Natural killer cell (primary cell): ENCODE measurements around the gene TBATA. TPM values are rescaled to one million over a fixed set of nuclear protein-coding genes. Genes with fewer than 3 reads are reported as not detected.

Experiments
- ATAC-seq, 3 donors: fragments of 150-1000 bp in 2 of 3; fragments of 200-7000 bp in 1 of 3; cut with Tn5 transposase; 1 replicate in 1 of 3; 2 replicates in 2 of 3; pipeline ENCODE4 v1.10.0; 2021; ENCODE audit warnings: mild to moderate bottlenecking in 2 of 3, moderate library complexity in 2 of 3
- DNase-seq, 2 donors: peaks; one replicate each; pipeline versions ENCODE4 v3.0.0 to v3.0.0-alpha.2; 2013 to 2021; ENCODE audit warnings: mixed read lengths in 1 of 2
- H3K27ac ChIP-seq: one replicate; pipeline ENCODE4 v1.5.1; 2013; ENCODE audit warnings: mild to moderate bottlenecking, low read length
- H3K27me3 ChIP-seq: one replicate; pipeline ENCODE4 v1.6.1; 2013; ENCODE audit warnings: low read length; ENCODE audit not compliant: control insufficient read depth, insufficient read depth
- H3K36me3 ChIP-seq: one replicate; pipeline ENCODE4 v1.6.1; 2013; ENCODE audit warnings: low read length; ENCODE audit not compliant: control insufficient read depth, insufficient read depth
- H3K4me1 ChIP-seq: one replicate; pipeline ENCODE4 v1.6.1; 2013; ENCODE audit warnings: low read length; ENCODE audit not compliant: control insufficient read depth, insufficient read depth
- H3K4me3 ChIP-seq: one replicate; pipeline ENCODE4 v1.5.1; 2013; ENCODE audit warnings: low read length
- H3K9me3 ChIP-seq: one replicate; pipeline ENCODE4 v1.6.1; 2013; ENCODE audit warnings: low read length; ENCODE audit not compliant: control insufficient read depth, insufficient read depth
- H3K27ac Mint-ChIP-seq, 2 donors: one replicate each; pipeline ENCODE4 v1.8.0; 2022; ENCODE audit warnings: mild to moderate bottlenecking in 2 of 2, mixed read lengths in 2 of 2, moderate library complexity in 1 of 2
- H3K27me3 Mint-ChIP-seq, 2 donors: one replicate each; pipeline ENCODE4 v1.8.0; 2022; ENCODE audit warnings: low read depth in 2 of 2, mixed read lengths in 2 of 2
- H3K36me3 Mint-ChIP-seq: one replicate; pipeline ENCODE4 v1.8.0; 2022; ENCODE audit warnings: mixed read lengths
- H3K4me1 Mint-ChIP-seq, 2 donors: one replicate each; pipeline ENCODE4 v1.8.0; 2022; ENCODE audit warnings: mixed read lengths in 2 of 2
- H3K4me3 Mint-ChIP-seq: one replicate; pipeline ENCODE4 v1.8.0; 2022; ENCODE audit warnings: mild to moderate bottlenecking, moderate library complexity, mixed read lengths
- H3K9me3 Mint-ChIP-seq, 2 donors: one replicate each; pipeline ENCODE4 v1.8.0; 2022; ENCODE audit warnings: mixed read lengths in 2 of 2
- CTCF ChIP-seq: fragments of 200-600 bp; IDR thresholded peaks from one replicate; pipeline ENCODE4 v1.8.0; 2022; ENCODE audit warnings: antibody characterized with exemption
- WGBS: methylation state at CpG from one replicate; pipeline ENCODE4 v1.1.7; 2013; ENCODE audit warnings: missing lambda C conversion rate; ENCODE audit not compliant: insufficient coverage; 5-methylcytosine and 5-hydroxymethylcytosine counted together
- intact Hi-C: fragments of 100-400 bp; cut with micrococcal nuclease; formaldehyde crosslinking; loops from one replicate; pipeline ENCODE4 v1.14.2; 2022
- total RNA-seq, 4 donors: library from RNA; stranded (reverse); fragments of 120-200 nt in 1 of 4; gene quantifications; one replicate each; pipeline versions ENCODE4 v1.2.3 to v1.2.4, GENCODE V29; 2013 to 2022

TBATA gene
- total RNA-seq, 3 donors from 2014 or later (not counting 1 experiment from before 2014, with no cell fraction given): 0.16 TPM; not detected in 2

- no peaks in the 10 kb centered on the region for H3K36me3 ChIP-seq
- Mint-ChIP-seq H3K4me3 (no peak overlapping the region), H3K36me3 (no peaks in the 10 kb centered on the region), H3K9me3 (no peaks in the 10 kb centered on the region), H3K4me1 (peaks cover 12 to 17% of the 10 kb centered on the region in 2 donors), H3K27me3 (no peaks in the 10 kb centered on the region), H3K27ac (no peak overlapping the region)
- WGBS: 82% methylated on average over 15 of the region's 15 CpGs
- no peak overlapping the region for H3K4me3 ChIP-seq
- intact Hi-C loops: no loop called here
- peaks cover 2% of the 10 kb centered on the region for H3K4me1 ChIP-seq
- no peaks in the 10 kb centered on the region for H3K27me3 ChIP-seq
- no peak overlapping the region for H3K27ac ChIP-seq
- TF ChIP-seq CTCF: no peak
- ATAC-seq (no peak), DNase-seq (no peak)
- H3K9me3 ChIP-seq: no peaks in the 10 kb centered on the region
These were observed 31.1 kb downstream of the TBATA start for GRCh38 chr10:70753841-70754621.

GRCh38 chr10:70753026-70753663 is 32.0 kb downstream of the TBATA start:
- DNase-seq: no peak
- Histone ChIP-seq H3K27ac (no peak overlapping the region), H3K36me3 (no peaks in the 10 kb centered on the region), H3K9me3 (no peaks in the 10 kb centered on the region), H3K4me1 (no peaks in the 10 kb centered on the region), H3K27me3 (no peaks in the 10 kb centered on the region), H3K4me3 (no peak overlapping the region)
- H3K4me1 Mint-ChIP-seq: peaks cover 6 to 11% of the 10 kb centered on the region in 2 donors
- 88% methylated on average over 9 of the region's 10 CpGs for WGBS
- no peaks in the 10 kb centered on the region for H3K36me3 Mint-ChIP-seq
- intact Hi-C loops: no loop called here
- no peaks in the 10 kb centered on the region for H3K9me3 Mint-ChIP-seq
- no peak overlapping the region for H3K4me3 Mint-ChIP-seq
- no peak overlapping the region for H3K27ac Mint-ChIP-seq
- TF ChIP-seq CTCF: no peak
- ATAC-seq: no peak
- H3K27me3 Mint-ChIP-seq: no peaks in the 10 kb centered on the region

GRCh38 chr10:70752571-70752970 is 32.6 kb downstream of the TBATA start:
- TF ChIP-seq CTCF: no peak
- no peak for DNase-seq
- Mint-ChIP-seq H3K9me3 (no peaks in the 10 kb centered on the region), H3K4me1 (peaks cover 6 to 11% of the 10 kb centered on the region in 2 donors), H3K36me3 (no peaks in the 10 kb centered on the region), H3K27me3 (no peaks in the 10 kb centered on the region), H3K27ac (no peak overlapping the region), H3K4me3 (no peak overlapping the region)
- Histone ChIP-seq H3K36me3 (no peaks in the 10 kb centered on the region), H3K9me3 (no peaks in the 10 kb centered on the region), H3K27ac (no peak overlapping the region), H3K4me1 (no peaks in the 10 kb centered on the region), H3K4me3 (no peak overlapping the region), H3K27me3 (no peaks in the 10 kb centered on the region)
- intact Hi-C loops: no loop called here
- 84% methylated on average over 7 of the region's 7 CpGs for WGBS
- no peak for ATAC-seq
